ENCODE measurements around the gene TRAF3IP1.

Gene TRAF3IP1

GRCh38 chr2:238376884-238377391 lies 56.6 kb downstream of the TRAF3IP1 start:
- H3K9me3 ChIP-seq (ENCODE audit: control insufficient read depth, low read length): no peaks in the 10 kb centered on the region
- no peaks in the 10 kb centered on the region for H3K36me3 ChIP-seq (ENCODE audit: control insufficient read depth, insufficient read depth, low read length)
- no peaks in the 10 kb centered on the region for H3K4me1 ChIP-seq
- H3K9ac ChIP-seq: no peak overlapping the region
- peaks cover 4% of the 10 kb centered on the region for H3K79me2 ChIP-seq
- H3K4me2 ChIP-seq (ENCODE audit: low read length): no peak overlapping the region
- no peak overlapping the region for H3K4me3 ChIP-seq (ENCODE audit: low read depth, low read length)
- H3K27me3 ChIP-seq (ENCODE audit: control insufficient read depth, insufficient read depth, low read length): no peaks in the 10 kb centered on the region
- TF ChIP-seq, protein P1, sequence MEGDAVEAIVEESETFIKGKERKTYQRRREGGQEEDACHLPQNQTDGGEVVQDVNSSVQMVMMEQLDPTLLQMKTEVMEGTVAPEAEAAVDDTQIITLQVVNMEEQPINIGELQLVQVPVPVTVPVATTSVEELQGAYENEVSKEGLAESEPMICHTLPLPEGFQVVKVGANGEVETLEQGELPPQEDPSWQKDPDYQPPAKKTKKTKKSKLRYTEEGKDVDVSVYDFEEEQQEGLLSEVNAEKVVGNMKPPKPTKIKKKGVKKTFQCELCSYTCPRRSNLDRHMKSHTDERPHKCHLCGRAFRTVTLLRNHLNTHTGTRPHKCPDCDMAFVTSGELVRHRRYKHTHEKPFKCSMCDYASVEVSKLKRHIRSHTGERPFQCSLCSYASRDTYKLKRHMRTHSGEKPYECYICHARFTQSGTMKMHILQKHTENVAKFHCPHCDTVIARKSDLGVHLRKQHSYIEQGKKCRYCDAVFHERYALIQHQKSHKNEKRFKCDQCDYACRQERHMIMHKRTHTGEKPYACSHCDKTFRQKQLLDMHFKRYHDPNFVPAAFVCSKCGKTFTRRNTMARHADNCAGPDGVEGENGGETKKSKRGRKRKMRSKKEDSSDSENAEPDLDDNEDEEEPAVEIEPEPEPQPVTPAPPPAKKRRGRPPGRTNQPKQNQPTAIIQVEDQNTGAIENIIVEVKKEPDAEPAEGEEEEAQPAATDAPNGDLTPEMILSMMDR (IDR thresholded peaks at IDR 0.05): no peak
- no peak overlapping the region for H3K27ac ChIP-seq
- no peak overlapping the region for H2AFZ ChIP-seq

DNA sequence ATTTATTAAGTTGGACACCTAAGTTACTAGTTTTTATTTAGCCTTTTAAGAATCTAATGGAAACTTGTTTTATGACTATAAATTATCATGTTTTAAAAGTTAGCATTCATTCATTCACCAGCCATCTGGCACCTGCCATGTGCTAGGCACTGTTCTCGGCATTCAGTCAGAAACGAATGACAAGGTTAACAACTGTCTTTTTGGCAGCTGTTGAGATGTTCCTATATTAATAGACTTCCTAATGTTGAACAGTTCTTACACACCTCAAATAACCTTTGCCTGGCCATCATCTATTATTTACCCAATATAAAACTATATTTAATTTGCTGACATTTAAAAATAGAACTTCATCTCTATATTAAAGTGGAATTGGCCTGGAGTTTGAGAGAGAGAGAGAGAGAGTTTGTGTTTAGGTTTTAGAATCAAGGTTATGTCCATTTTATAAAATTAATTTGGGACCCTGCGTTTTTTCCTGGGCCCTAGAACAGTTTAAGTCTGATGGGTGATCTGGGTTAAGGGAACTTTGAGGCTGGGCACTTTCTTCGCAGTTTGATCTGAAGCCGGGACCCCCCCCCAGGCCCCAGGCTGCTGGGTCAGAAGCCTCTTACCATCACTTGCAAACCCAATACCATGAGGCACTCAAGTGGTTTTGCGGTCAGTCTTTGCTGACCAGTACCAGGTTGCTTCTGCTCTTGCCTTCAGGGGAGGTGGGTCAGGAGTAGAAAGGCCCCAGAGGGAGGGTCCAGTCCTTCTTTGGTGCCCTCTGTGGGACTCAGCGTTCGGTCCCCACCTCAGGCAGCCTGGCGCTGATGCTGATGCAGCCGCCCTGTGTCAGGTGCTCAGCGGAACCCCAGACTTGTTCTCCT lies 58.1 kb downstream of the TRAF3IP1 start:
- Histone ChIP-seq H3K4me3 (ENCODE audit: low read depth, low read length) (no peak overlapping the region), H2AFZ (no peak overlapping the region), H3K27me3 (ENCODE audit: control insufficient read depth, insufficient read depth, low read length) (no peaks in the 10 kb centered on the region), H3K79me2 (peaks cover 4% of the 10 kb centered on the region), H3K9ac (no peak overlapping the region), H3K4me1 (no peaks in the 10 kb centered on the region), H3K27ac (no peak overlapping the region), H3K4me2 (ENCODE audit: low read length) (no peak overlapping the region), H3K36me3 (ENCODE audit: control insufficient read depth, insufficient read depth, low read length) (no peaks in the 10 kb centered on the region), H3K9me3 (ENCODE audit: control insufficient read depth, low read length) (no peaks in the 10 kb centered on the region)
- TF ChIP-seq, protein P1 (IDR thresholded peaks at IDR 0.05): no peak

- no peak overlapping the region for H3K27ac ChIP-seq
- no peak overlapping the region for H2AFZ ChIP-seq
- H3K27me3 ChIP-seq (ENCODE audit: control insufficient read depth, insufficient read depth, low read length): no peaks in the 10 kb centered on the region
- H3K4me1 ChIP-seq: no peaks in the 10 kb centered on the region
- H3K4me2 ChIP-seq (ENCODE audit: low read length): no peak overlapping the region
- no peaks in the 10 kb centered on the region for H3K9me3 ChIP-seq (ENCODE audit: control insufficient read depth, low read length)
- H3K9ac ChIP-seq: no peak overlapping the region
- peaks cover 4% of the 10 kb centered on the region for H3K79me2 ChIP-seq
- H3K36me3 ChIP-seq (ENCODE audit: control insufficient read depth, insufficient read depth, low read length): no peaks in the 10 kb centered on the region
- TF ChIP-seq, protein P1 (IDR thresholded peaks at IDR 0.05): no peak
- H3K4me3 ChIP-seq (ENCODE audit: low read depth, low read length): no peak overlapping the region
Measured at GRCh38 chr2:238379096-238379810, 58.9 kb downstream of the TRAF3IP1 start.

- no peaks in the 10 kb centered on the region for H3K36me3 ChIP-seq (ENCODE audit: control insufficient read depth, insufficient read depth, low read length)
- H3K4me3 ChIP-seq (ENCODE audit: low read depth, low read length): no peak overlapping the region
- H3K27ac ChIP-seq: no peak overlapping the region
- no peaks in the 10 kb centered on the region for H3K9me3 ChIP-seq (ENCODE audit: control insufficient read depth, low read length)
- H3K79me2 ChIP-seq: peaks cover 4% of the 10 kb centered on the region
- TF ChIP-seq, protein P1 (IDR thresholded peaks at IDR 0.05): no peak
- H3K4me2 ChIP-seq (ENCODE audit: low read length): no peak overlapping the region
- no peaks in the 10 kb centered on the region for H3K4me1 ChIP-seq
- no peaks in the 10 kb centered on the region for H3K27me3 ChIP-seq (ENCODE audit: control insufficient read depth, insufficient read depth, low read length)
- H3K9ac ChIP-seq: no peak overlapping the region
- H2AFZ ChIP-seq: no peak overlapping the region
Measured at GRCh38 chr2:238380336-238380735, 60.0 kb downstream of the TRAF3IP1 start.

All from parathyroid adenoma (tissue), 2 donors.